ENCODE results near the gene EIF5AL1.

- TF ChIP-seq, protein P1, sequence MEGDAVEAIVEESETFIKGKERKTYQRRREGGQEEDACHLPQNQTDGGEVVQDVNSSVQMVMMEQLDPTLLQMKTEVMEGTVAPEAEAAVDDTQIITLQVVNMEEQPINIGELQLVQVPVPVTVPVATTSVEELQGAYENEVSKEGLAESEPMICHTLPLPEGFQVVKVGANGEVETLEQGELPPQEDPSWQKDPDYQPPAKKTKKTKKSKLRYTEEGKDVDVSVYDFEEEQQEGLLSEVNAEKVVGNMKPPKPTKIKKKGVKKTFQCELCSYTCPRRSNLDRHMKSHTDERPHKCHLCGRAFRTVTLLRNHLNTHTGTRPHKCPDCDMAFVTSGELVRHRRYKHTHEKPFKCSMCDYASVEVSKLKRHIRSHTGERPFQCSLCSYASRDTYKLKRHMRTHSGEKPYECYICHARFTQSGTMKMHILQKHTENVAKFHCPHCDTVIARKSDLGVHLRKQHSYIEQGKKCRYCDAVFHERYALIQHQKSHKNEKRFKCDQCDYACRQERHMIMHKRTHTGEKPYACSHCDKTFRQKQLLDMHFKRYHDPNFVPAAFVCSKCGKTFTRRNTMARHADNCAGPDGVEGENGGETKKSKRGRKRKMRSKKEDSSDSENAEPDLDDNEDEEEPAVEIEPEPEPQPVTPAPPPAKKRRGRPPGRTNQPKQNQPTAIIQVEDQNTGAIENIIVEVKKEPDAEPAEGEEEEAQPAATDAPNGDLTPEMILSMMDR (IDR thresholded peaks at IDR 0.05; ENCODE audit: low read depth, low read length, missing input control), result no peak
- TF ChIP-seq REST (IDR thresholded peaks at IDR 0.05) (no peak), SP1 (IDR thresholded peaks at IDR 0.05) (no peak)
Observed at GRCh38 chr10:79560160-79560709, 47.9 kb downstream of the EIF5AL1 start, which contains the start of gene SFTPA2.

Measured in liver (tissue), 3 donors.